IMR-90 (cell line): ENCODE results near the gene UBQLN1. TPM values are rescaled to one million over a fixed set of nuclear protein-coding genes. Genes with fewer than 3 reads are reported as not detected.

Source experiments
- ATAC-seq: fragments of 200-7000 bp; cut with Tn5 transposase; 2 replicates; pipeline ENCODE4 v1.9.1; 2020; ENCODE audit warnings: low read depth, mild to moderate bottlenecking, moderate library complexity
- BruUV-seq: library from RNA; stranded (reverse); fragments of 400-500 nt; replicated peaks from 2 replicates; lab custom pipeline; 2021; lab: Mats Ljungman, UMichigan
- CTCF ChIA-PET: fragments of 300-600 bp; formaldehyde crosslinking; extraction: SDS; loops from one replicate; lab custom pipeline; 2021; ENCODE audit warnings: antibody characterized with exemption; lab: Yijun Ruan, JAX
- POLR2A ChIA-PET: fragments of 300-600 bp; sonication (Branson Sonifier 250); formaldehyde crosslinking; loops from one replicate; lab custom pipeline; 2022; ENCODE audit warnings: antibody characterized with exemption; ENCODE audit not compliant: unreplicated experiment; lab: Charles Lee
- DNase-seq: peaks from one replicate; pipeline ENCODE4 v3.0.0; 2013
- H2AFZ ChIP-seq: replicated peaks from 2 replicates; pipeline ENCODE3; 2013; ENCODE audit warnings: low read length, mild to moderate bottlenecking; ENCODE audit not compliant: poor library complexity
- H2AK5ac ChIP-seq: 2 replicates; pipeline ENCODE4 v1.6.1; 2013; ENCODE audit warnings: low read depth, low read length, inconsistent platforms
- H2AK9ac ChIP-seq: replicated peaks from 2 replicates; pipeline ENCODE3; 2013; ENCODE audit warnings: mild to moderate bottlenecking, low read depth, low read length, moderate library complexity; ENCODE audit not compliant: poor library complexity
- H2BK120ac ChIP-seq: 2 replicates; pipeline ENCODE4 v1.6.1; 2013; ENCODE audit warnings: low read depth, low read length, inconsistent platforms
- H2BK15ac ChIP-seq: 3 replicates; pipeline ENCODE4 v1.6.1; 2013; ENCODE audit warnings: low read depth, low read length, inconsistent platforms
- H2BK20ac ChIP-seq: 2 replicates; pipeline ENCODE4 v1.6.1; 2013; ENCODE audit warnings: low read depth, mild to moderate bottlenecking, inconsistent platforms, low read length, moderate library complexity
- H2BK5ac ChIP-seq: 2 replicates; pipeline ENCODE4 v1.6.1; 2013; ENCODE audit warnings: mild to moderate bottlenecking, low read depth, low read length, inconsistent platforms; ENCODE audit not compliant: poor library complexity, severe bottlenecking
- H3K14ac ChIP-seq: replicated peaks from 2 replicates; pipeline ENCODE4 v1.6.1; 2013; ENCODE audit warnings: low read depth, low read length, inconsistent platforms
- H3K18ac ChIP-seq: 2 replicates; pipeline ENCODE4 v1.6.1; 2013; ENCODE audit warnings: low read depth, low read length, control low read depth
- H3K23ac ChIP-seq: 2 replicates; pipeline ENCODE4 v1.6.1; 2013; ENCODE audit warnings: low read depth, low read length, inconsistent platforms
- H3K27ac ChIP-seq: 2 replicates; pipeline ENCODE4 v1.5.1; 2013; ENCODE audit warnings: mild to moderate bottlenecking, control low read depth, low read length; ENCODE audit not compliant: insufficient read depth
- H3K27me3 ChIP-seq: 2 replicates; pipeline ENCODE4 v1.6.1; 2013; ENCODE audit warnings: low read length; ENCODE audit not compliant: control insufficient read depth, insufficient read depth
- H3K36me3 ChIP-seq: 2 replicates; pipeline ENCODE4 v1.6.1; 2013; ENCODE audit warnings: low read length, mixed read lengths; ENCODE audit not compliant: control insufficient read depth, insufficient read depth
- H3K4ac ChIP-seq: 2 replicates; pipeline ENCODE4 v1.6.1; 2013; ENCODE audit warnings: low read depth, low read length, inconsistent platforms
- H3K4me1 ChIP-seq: 2 replicates; pipeline ENCODE4 v1.6.1; 2013; ENCODE audit warnings: low read length, mixed read lengths; ENCODE audit not compliant: control insufficient read depth, insufficient read depth
- H3K4me2 ChIP-seq: 2 replicates; pipeline ENCODE4 v1.6.1; 2013; ENCODE audit warnings: low read depth, mild to moderate bottlenecking, control low read depth, low read length, moderate library complexity
- H3K4me3 ChIP-seq: 2 replicates; pipeline ENCODE4 v1.5.1; 2013; ENCODE audit warnings: low read depth, mild to moderate bottlenecking, control low read depth, low read length, moderate library complexity; ENCODE audit not compliant: insufficient read depth
- H3K56ac ChIP-seq: 2 replicates; pipeline ENCODE4 v1.6.1; 2013; ENCODE audit warnings: low read length, inconsistent platforms; ENCODE audit not compliant: insufficient read depth; ENCODE audit errors: extremely low read depth
- H3K79me1 ChIP-seq, 2 experiments: 2 replicates each; pipeline ENCODE4 v1.6.1; 2013; ENCODE audit warnings: low read length in 2 of 2, inconsistent platforms in 1 of 2, low read depth in 1 of 2
- H3K9ac ChIP-seq: 2 replicates; pipeline ENCODE4 v1.6.1; 2013; ENCODE audit warnings: low read depth, low read length, control low read depth
- H3K9me1 ChIP-seq: 2 replicates; pipeline ENCODE4 v1.6.1; 2013; ENCODE audit warnings: low read length, inconsistent platforms; ENCODE audit not compliant: insufficient read depth
- H3K9me3 ChIP-seq: 2 replicates; pipeline ENCODE4 v1.6.1; 2013; ENCODE audit warnings: low read length; ENCODE audit not compliant: control insufficient read depth, insufficient read depth
- H4K20me1 ChIP-seq: 2 replicates; pipeline ENCODE4 v1.6.1; 2013; ENCODE audit warnings: low read length, inconsistent platforms; ENCODE audit not compliant: insufficient read depth
- H4K5ac ChIP-seq: 2 replicates; pipeline ENCODE4 v1.6.1; 2013; ENCODE audit warnings: mild to moderate bottlenecking, low read depth, low read length, control low read depth
- H4K8ac ChIP-seq, 2 experiments: 2 replicates each; pipeline ENCODE4 v1.6.1; 2013; ENCODE audit warnings: low read depth in 2 of 2, low read length in 2 of 2, control low read depth in 1 of 2, inconsistent platforms in 1 of 2
- H4K91ac ChIP-seq: 2 replicates; pipeline ENCODE4 v1.6.1; 2013; ENCODE audit warnings: low read depth, low read length, inconsistent platforms; ENCODE audit not compliant: insufficient read depth
- MAFK ChIP-seq: IDR thresholded peaks from 2 replicates; pipeline ENCODE4 v1.6.1; 2012; ENCODE audit warnings: low read depth, low read length, improper control_type of control experiment
- MAZ ChIP-seq: IDR thresholded peaks from 2 replicates; pipeline ENCODE4 v1.6.1; 2012; ENCODE audit warnings: low read depth, mild to moderate bottlenecking, low read length, improper control_type of control experiment, moderate library complexity, borderline replicate concordance
- MXI1 ChIP-seq: IDR thresholded peaks from 2 replicates; pipeline ENCODE4 v1.6.1; 2012; ENCODE audit warnings: low read depth, mild to moderate bottlenecking, low read length, moderate library complexity, borderline replicate concordance
- RAD21 ChIP-seq: IDR thresholded peaks from 2 replicates; pipeline ENCODE4 v1.6.1; 2012; ENCODE audit warnings: low read length, improper control_type of control experiment
- USF2 ChIP-seq: fragments of 150-350 bp; IDR thresholded peaks from 2 replicates; pipeline ENCODE4 v1.6.1; 2017; ENCODE audit warnings: mild to moderate bottlenecking, antibody characterized with exemption, low read length, low read depth
- dilution Hi-C: fragments of 300-500 bp; cut with HindIII; formaldehyde crosslinking; loops from one replicate; pipeline ENCODE4 v1.14.3; 2018; ENCODE audit warnings: low sequenced_read_pairs; ENCODE audit not compliant: unreplicated experiment
- in situ Hi-C: fragments of 300-500 bp; cut with MboI; formaldehyde crosslinking; loops from 3 replicates; pipeline ENCODE4 v1.14.3; 2019; ENCODE audit warnings: low sequenced_read_pairs, inconsistent platforms, mixed read lengths
- intact Hi-C: fragments of 100-400 bp; cut with micrococcal nuclease; formaldehyde crosslinking; loops from 2 replicates; pipeline ENCODE4 v1.10.0; 2022
- polyA plus RNA-seq, 3 experiments: library from polyadenylated mRNA; depleted of rRNA; stranded (reverse); fragments of >200 nt; gene quantifications; 2 replicates each; pipeline ENCODE4 v1.2.3, GENCODE V29; 2012; ENCODE audit warnings: low replicate concordance in 1 of 3
- total RNA-seq: library from RNA; depleted of rRNA; stranded (reverse); fragments of >200 nt; gene quantifications from 2 replicates; pipeline ENCODE4 v1.2.3, GENCODE V29; 2012

Gene UBQLN1
- total and polyA plus RNA-seq, 2 of the 4 experiments (the other 2 are of a cell fraction): 74.3 to 164 TPM

DNA sequence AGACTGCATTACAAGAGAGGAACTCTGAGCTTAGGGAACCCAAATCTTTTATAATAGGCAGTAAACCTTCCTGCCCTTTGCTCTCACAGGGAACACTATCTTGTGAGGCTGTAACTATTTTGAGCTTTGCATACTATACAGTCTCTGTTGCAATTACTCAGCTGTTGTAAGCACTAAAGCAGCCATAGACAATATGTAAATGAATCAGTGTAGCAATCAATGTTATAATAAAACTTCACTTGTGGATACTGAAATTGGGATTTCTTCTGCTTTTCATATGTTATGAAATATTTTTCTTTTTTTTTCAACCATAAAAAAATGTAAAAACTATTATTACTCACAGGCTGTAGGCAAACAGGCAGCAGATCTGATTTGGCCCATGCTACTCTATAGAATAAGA lies 16.7 kb upstream of the UBQLN1 start:
- in situ Hi-C loops (no loop called here), dilution Hi-C loops (no loop called here), intact Hi-C loops (no loop called here)
- Histone ChIP-seq H2BK20ac (no peak overlapping the region), H4K8ac (no peak overlapping the region), H3K4ac (no peak overlapping the region), H3K4me2 (no peak overlapping the region), H2AFZ (no peak overlapping the region), H2BK120ac (no peak overlapping the region), H3K9me3 (no peaks in the 10 kb centered on the region), H2AK9ac (no peak overlapping the region), H3K23ac (no peak overlapping the region), H4K91ac (no peak overlapping the region), H3K18ac (no peak overlapping the region), H4K20me1 (no peaks in the 10 kb centered on the region), H3K14ac (no peak overlapping the region), H2AK5ac (no peak overlapping the region), H3K36me3 (no peaks in the 10 kb centered on the region), H3K4me3 (no peak overlapping the region), H4K5ac (no peak overlapping the region), H2BK15ac (no peak overlapping the region), H3K56ac (no peak overlapping the region), H3K4me1 (no peaks in the 10 kb centered on the region), H3K79me1 (no peaks in the 10 kb centered on the region), H2BK5ac (no peak overlapping the region), H3K27me3 (no peaks in the 10 kb centered on the region; the same call in none of the 2 replicates), H3K27ac (no peak overlapping the region), H3K9ac (no peak overlapping the region), H3K9me1 (no peaks in the 10 kb centered on the region)
- DNase-seq (no peak), ATAC-seq (no peak)
- ChIA-PET CTCF (no interaction called here), POLR2A (no interaction called here)
- TF ChIP-seq MAZ (no peak), MAFK (no peak), MXI1 (no peak), USF2 (no peak), RAD21 (no peak)
- BruUV-seq: no TSS peak
